ENCODE data around the gene ABCC3. TPM values are rescaled to one million over a fixed set of nuclear protein-coding genes. Genes with fewer than 3 reads are reported as not detected.

Gene ABCC3
- total RNA-seq, 1 donor from 2014 or later, result 13.3 TPM

DNA sequence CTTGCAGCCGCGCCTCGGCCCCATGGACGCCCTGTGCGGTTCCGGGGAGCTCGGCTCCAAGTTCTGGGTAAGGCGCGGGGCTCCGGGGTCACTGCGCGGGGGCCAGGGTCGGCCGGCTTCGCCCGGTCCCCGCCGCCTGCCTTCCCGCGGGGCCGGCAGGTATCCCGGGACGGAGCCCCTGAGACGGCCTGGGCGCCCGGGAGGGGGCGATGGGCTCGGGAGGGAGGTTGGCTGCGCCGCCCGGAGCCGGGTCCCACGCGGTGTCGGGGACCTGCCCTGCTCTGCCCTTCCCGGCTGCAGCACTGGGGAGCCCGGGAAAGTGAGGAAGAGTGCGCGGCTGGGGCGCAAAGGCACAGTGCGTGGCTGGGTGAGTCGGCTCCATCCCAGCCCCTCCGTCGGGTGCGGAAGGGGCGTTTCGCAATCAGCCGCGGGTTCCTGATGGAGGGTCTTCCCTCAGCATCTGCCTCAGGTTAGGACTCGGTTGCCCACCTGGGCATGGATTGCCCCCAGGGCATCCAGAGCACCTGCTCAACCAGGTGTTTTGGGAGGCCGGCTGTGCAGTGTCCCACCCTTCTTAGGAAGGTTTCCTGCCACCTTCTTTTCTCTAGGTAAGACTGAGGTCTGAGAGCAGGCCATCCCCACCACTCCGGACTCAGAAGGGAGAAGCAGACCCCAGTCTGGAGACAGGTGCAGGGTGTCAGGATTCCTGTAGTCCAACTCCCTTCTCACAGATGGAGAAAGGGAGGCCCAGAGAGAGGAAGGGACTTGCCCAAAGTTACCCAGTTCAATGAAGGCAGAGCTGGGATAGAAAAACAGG lies 442 bp downstream of the ABCC3 start:
- peaks cover 72% of the 10 kb centered on the region for H3K27me3 Mint-ChIP-seq
- H3K9me3 Mint-ChIP-seq, result no peaks in the 10 kb centered on the region
- H3K36me3 Mint-ChIP-seq, result no peaks in the 10 kb centered on the region
- H3K27ac Mint-ChIP-seq, result no peak overlapping the region
- H3K4me3 Mint-ChIP-seq, result no peak overlapping the region
- TF ChIP-seq, protein P1, sequence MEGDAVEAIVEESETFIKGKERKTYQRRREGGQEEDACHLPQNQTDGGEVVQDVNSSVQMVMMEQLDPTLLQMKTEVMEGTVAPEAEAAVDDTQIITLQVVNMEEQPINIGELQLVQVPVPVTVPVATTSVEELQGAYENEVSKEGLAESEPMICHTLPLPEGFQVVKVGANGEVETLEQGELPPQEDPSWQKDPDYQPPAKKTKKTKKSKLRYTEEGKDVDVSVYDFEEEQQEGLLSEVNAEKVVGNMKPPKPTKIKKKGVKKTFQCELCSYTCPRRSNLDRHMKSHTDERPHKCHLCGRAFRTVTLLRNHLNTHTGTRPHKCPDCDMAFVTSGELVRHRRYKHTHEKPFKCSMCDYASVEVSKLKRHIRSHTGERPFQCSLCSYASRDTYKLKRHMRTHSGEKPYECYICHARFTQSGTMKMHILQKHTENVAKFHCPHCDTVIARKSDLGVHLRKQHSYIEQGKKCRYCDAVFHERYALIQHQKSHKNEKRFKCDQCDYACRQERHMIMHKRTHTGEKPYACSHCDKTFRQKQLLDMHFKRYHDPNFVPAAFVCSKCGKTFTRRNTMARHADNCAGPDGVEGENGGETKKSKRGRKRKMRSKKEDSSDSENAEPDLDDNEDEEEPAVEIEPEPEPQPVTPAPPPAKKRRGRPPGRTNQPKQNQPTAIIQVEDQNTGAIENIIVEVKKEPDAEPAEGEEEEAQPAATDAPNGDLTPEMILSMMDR (conservative IDR thresholded peaks at IDR 0.05), result no peak
- no peak for DNase-seq (ENCODE audit: extremely low spot score, unreplicated experiment)
- H3K4me1 Mint-ChIP-seq (ENCODE audit: unreplicated experiment), result peaks cover 29% of the 10 kb centered on the region

DNA sequence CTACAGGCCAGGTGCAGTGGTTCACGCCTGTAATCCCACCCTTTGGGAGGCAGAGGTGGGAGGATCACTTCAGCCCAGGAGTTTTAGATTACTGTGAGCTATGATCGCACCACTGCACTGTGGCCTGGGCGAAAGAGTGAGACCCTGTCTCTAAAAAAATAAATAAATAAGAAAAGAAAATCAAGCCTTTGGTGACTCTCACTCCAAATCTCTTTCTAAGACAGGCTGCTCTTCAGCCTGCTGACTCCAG lies 976 bp downstream of the ABCC3 start:
- H3K27ac Mint-ChIP-seq, result no peak overlapping the region
- H3K4me3 Mint-ChIP-seq, result peak overlapping the region; percentile 23
- DNase-seq (ENCODE audit: extremely low spot score, unreplicated experiment), result no peak
- peaks cover 69% of the 10 kb centered on the region for H3K27me3 Mint-ChIP-seq
- TF ChIP-seq, protein P1 (conservative IDR thresholded peaks at IDR 0.05), result no peak
- no peaks in the 10 kb centered on the region for H3K9me3 Mint-ChIP-seq
- H3K36me3 Mint-ChIP-seq, result no peaks in the 10 kb centered on the region
- H3K4me1 Mint-ChIP-seq (ENCODE audit: unreplicated experiment), result peaks cover 25% of the 10 kb centered on the region

DNA sequence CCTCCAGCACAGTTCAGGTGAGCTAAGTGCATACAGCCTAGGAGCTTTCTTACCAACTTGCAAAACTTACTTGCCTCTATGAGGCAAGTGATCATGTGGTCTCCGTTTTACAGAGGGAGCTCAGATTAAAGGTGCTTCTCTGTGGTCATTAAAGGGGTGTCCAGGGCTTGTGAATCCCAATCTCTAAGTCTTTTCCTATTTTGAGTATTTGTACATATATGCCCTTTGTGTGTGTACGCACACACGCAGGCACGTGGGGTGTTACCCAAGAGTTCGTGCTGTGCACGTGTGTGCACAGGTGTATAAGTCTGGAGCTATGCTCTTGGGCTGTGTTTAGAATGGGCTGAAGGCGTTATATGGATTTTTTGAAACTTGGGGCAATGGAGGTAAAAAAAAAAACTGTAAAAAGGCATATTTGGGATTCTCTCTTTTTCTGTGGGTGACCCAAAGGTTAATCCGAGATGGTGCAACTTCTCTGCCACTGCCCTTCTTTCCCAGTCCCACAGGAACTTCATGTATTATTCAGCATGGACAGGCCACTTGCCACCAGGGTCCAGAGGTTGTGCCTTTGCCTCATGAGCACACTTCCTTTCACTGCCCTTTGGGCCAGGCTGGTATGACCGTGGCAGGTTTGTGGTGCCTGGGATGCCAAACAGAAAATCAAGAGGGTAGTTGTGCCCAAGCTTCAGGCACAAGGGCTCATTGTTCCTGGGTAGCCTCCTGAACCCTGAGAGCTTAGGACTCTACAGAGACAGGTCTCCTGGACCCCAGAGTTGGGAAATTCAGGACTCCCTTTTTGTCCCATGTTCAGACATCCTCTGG lies 1.5 kb downstream of the ABCC3 start:
- H3K36me3 Mint-ChIP-seq, result no peaks in the 10 kb centered on the region

DNA sequence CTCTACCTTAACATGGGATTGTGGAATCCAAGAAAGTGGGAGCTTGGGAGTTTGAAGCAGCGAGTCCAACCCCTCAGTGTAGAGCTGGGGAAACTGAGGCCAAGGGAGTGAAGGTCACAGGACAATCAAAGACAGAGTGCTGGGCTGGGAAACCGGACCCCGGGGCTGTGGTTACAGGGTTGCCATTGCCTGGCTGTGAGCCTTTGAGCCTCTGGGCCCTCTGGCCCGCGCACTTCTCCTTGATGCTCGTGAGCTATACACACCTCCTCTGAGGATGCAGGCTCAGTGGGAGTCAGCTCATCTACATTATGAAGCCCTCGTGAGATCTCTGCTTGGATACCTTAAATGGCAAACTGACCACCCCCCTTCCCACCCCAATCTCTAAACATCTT lies 2.1 kb downstream of the ABCC3 start:
- peaks cover 61% of the 10 kb centered on the region for H3K27me3 Mint-ChIP-seq
- no peak for DNase-seq (ENCODE audit: extremely low spot score, unreplicated experiment)
- H3K4me3 Mint-ChIP-seq, result peak overlapping the region; percentile 10
- no peak overlapping the region for H3K27ac Mint-ChIP-seq
- TF ChIP-seq, protein P1 (conservative IDR thresholded peaks at IDR 0.05), result no peak
- H3K9me3 Mint-ChIP-seq, result no peaks in the 10 kb centered on the region
- H3K4me1 Mint-ChIP-seq (ENCODE audit: unreplicated experiment), result peaks cover 26% of the 10 kb centered on the region
- H3K36me3 Mint-ChIP-seq, result no peaks in the 10 kb centered on the region

More for the DNA sequence above, 1.5 kb downstream of the ABCC3 start:
- Mint-ChIP-seq H3K27ac (no peak overlapping the region), H3K4me3 (peak overlapping the region; percentile 23), H3K9me3 (no peaks in the 10 kb centered on the region), H3K4me1 (ENCODE audit: unreplicated experiment) (peaks cover 26% of the 10 kb centered on the region), H3K27me3 (peaks cover 65% of the 10 kb centered on the region)
- no peak for DNase-seq (ENCODE audit: extremely low spot score, unreplicated experiment)
- TF ChIP-seq, protein P1 (conservative IDR thresholded peaks at IDR 0.05), result no peak

DNA sequence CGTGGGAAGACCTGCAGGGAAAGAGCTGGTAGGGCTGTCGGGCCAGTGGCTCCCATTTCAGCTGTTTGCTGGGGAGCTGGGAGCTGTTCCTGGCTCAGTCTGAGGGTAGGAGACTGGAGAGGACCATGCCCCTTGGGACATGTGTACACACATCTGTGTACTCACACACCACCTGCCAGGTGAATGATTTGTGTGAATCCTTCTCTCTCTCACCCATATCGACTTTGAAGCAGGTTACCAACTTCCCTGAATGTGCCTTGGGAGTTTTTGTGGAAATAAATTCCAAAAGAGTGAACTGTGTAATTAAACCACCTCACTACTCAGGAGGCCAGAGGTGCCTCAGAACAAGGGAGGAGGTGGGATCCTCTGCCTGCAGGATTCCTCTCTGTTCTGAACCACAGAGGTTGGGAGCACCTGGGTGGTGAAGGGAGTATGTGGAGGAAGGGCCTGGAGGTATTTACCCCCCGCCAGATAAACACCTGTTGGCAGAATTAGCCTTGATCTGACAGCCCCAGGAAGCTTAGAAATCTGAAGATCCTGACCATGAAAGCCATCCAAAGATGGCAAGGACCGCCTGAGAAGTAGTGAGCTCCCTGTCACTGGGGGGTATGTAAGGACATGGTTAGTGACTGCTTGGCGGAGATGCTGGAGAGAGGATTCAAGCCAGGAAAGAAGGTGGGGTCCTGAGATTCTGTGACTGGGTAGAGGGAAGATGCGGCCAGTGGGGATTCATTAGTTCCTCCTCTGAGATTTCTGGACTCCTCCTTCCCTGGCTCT lies 3.3 kb downstream of the ABCC3 start:
- H3K27ac Mint-ChIP-seq, result peak overlapping the region; percentile 34
- H3K4me1 Mint-ChIP-seq (ENCODE audit: unreplicated experiment), result peaks cover 20% of the 10 kb centered on the region
- TF ChIP-seq, protein P1 (conservative IDR thresholded peaks at IDR 0.05), result no peak
- H3K36me3 Mint-ChIP-seq, result no peaks in the 10 kb centered on the region
- H3K4me3 Mint-ChIP-seq, result peak overlapping the region; percentile 5
- H3K9me3 Mint-ChIP-seq, result no peaks in the 10 kb centered on the region
- no peak for DNase-seq (ENCODE audit: extremely low spot score, unreplicated experiment)
- H3K27me3 Mint-ChIP-seq, result peaks cover 49% of the 10 kb centered on the region
